BJ (cell line): ENCODE results near the gene ZNF2. TPM values are rescaled to one million over a fixed set of nuclear protein-coding genes. Genes with fewer than 3 reads are reported as not detected.
A peak's percentile ranks its signal among the peaks of the same experiment; 100 is the strongest.

Experiments used
- CTCF ChIA-PET: fragments of 350-600 bp; formaldehyde crosslinking; extraction: SDS; loops from one replicate; lab custom pipeline; 2021; ENCODE audit warnings: antibody characterized with exemption, inconsistent platforms; lab: Yijun Ruan, JAX
- POLR2A ChIA-PET: fragments of 300-600 bp; sonication (Branson Sonifier 250); formaldehyde crosslinking; extraction: SDS; loops from one replicate; lab custom pipeline; 2021; ENCODE audit warnings: antibody characterized with exemption; lab: Charles Lee
- DNase-seq: peaks from one replicate; pipeline ENCODE4 v3.0.0-alpha.2; 2011; ENCODE audit warnings: low read depth
- H3K27me3 ChIP-seq: 2 replicates; pipeline ENCODE4 v1.6.0; 2011; ENCODE audit warnings: low read length; ENCODE audit not compliant: control insufficient read depth, insufficient read depth
- H3K36me3 ChIP-seq: 2 replicates; pipeline ENCODE4 v1.5.1; 2011; ENCODE audit warnings: low read length; ENCODE audit not compliant: control insufficient read depth, insufficient read depth
- H3K4me3 ChIP-seq: 2 replicates; pipeline ENCODE4 v1.5.1; 2011; ENCODE audit warnings: low read depth, mild to moderate bottlenecking, control low read depth, low read length
- polyA plus RNA-seq: library from polyadenylated mRNA; depleted of rRNA; stranded (reverse); fragments of >200 nt; gene quantifications from 2 replicates; pipeline ENCODE4 v1.2.3, GENCODE V29; 2011
- TF ChIP-seq, protein P1 (sequence below): IDR thresholded peaks from 2 replicates; pipeline ENCODE4 v1.5.1; 2011; ENCODE audit warnings: low read depth, mild to moderate bottlenecking, control low read depth, inconsistent platforms, low read length, moderate library complexity; ENCODE audit not compliant: insufficient read depth

The ZNF2 gene
- polyA plus RNA-seq, 1 experiment: 3.2 TPM

DNA sequence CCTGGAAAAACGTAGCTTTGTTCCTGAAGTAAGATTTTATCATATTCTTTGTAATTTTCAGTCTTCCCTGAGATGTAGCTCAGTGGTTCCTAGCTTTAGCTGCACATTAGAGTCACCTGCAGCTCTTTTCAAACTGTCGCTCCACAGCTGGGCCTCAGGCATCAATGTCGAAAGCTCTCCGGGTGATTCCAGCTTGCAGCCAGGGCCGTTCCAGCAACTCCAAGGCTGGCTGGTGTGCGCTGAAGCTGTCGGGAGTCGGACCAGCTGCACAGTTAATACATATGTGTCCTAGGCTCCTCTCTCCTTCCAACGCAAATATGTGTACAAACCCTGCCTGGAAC lies 609 bp upstream of the ZNF2 start:
- Histone ChIP-seq H3K4me3 (peak overlapping the region; percentile 74), H3K27me3 (no peaks in the 10 kb centered on the region), H3K36me3 (no peaks in the 10 kb centered on the region; the same call in 1 of the 2 replicates)
- no peak for DNase-seq
- POLR2A ChIA-PET: no interaction called here
- CTCF ChIA-PET: no interaction called here
- TF ChIP-seq, protein P1, sequence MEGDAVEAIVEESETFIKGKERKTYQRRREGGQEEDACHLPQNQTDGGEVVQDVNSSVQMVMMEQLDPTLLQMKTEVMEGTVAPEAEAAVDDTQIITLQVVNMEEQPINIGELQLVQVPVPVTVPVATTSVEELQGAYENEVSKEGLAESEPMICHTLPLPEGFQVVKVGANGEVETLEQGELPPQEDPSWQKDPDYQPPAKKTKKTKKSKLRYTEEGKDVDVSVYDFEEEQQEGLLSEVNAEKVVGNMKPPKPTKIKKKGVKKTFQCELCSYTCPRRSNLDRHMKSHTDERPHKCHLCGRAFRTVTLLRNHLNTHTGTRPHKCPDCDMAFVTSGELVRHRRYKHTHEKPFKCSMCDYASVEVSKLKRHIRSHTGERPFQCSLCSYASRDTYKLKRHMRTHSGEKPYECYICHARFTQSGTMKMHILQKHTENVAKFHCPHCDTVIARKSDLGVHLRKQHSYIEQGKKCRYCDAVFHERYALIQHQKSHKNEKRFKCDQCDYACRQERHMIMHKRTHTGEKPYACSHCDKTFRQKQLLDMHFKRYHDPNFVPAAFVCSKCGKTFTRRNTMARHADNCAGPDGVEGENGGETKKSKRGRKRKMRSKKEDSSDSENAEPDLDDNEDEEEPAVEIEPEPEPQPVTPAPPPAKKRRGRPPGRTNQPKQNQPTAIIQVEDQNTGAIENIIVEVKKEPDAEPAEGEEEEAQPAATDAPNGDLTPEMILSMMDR: no peak

GRCh38 chr2:95166065-95166763 lies 605 bp downstream of the ZNF2 start:
- POLR2A ChIA-PET: no interaction called here
- peak overlapping the region; percentile 74 for H3K4me3 ChIP-seq
- H3K27me3 ChIP-seq: no peaks in the 10 kb centered on the region
- TF ChIP-seq, protein P1: no peak
- H3K36me3 ChIP-seq: no peaks in the 10 kb centered on the region; the same call in 1 of the 2 replicates
- DNase-seq: no peak
- CTCF ChIA-PET: no interaction called here

GRCh38 chr2:95171902-95172301 lies 6.3 kb downstream of the ZNF2 start:
- Histone ChIP-seq H3K27me3 (no peaks in the 10 kb centered on the region), H3K36me3 (no peaks in the 10 kb centered on the region; the same call in 1 of the 2 replicates), H3K4me3 (no peak overlapping the region)
- POLR2A ChIA-PET: no interaction called here
- TF ChIP-seq, protein P1: no peak
- no peak for DNase-seq
- CTCF ChIA-PET: no interaction called here

- H3K27me3 ChIP-seq: no peaks in the 10 kb centered on the region
- TF ChIP-seq, protein P1: no peak
- H3K4me3 ChIP-seq: no peak overlapping the region
- ChIA-PET POLR2A (no interaction called here), CTCF (no interaction called here)
- no peak for DNase-seq
- H3K36me3 ChIP-seq: no peaks in the 10 kb centered on the region; the same call in none of the 2 replicates
These were observed 8.5 kb downstream of the ZNF2 start for GRCh38 chr2:95174031-95174542.

DNA sequence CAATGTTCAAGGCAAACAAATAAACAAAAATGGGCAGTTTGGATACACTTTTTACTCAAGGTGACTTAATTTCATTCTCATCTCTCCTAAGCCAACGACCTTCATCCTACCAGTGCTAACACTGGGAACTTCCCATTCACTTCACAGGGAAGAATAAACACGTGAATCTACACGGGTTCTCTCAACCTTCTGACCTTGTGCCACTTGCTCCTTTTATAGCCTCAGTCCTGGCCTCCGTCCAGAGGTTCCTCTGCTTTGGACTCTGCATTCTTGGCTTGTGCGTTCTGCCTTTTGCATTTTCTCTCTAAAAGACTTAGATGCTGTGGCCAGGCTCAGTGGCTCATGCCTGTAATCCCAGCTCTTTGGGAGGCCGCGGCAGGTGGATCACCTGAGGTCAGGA lies 13.8 kb downstream of the ZNF2 start:
- TF ChIP-seq, protein P1: no peak
- CTCF ChIA-PET: no interaction called here
- POLR2A ChIA-PET: no interaction called here

More for the DNA sequence above, 13.8 kb downstream of the ZNF2 start:
- Histone ChIP-seq H3K27me3 (no peaks in the 10 kb centered on the region), H3K36me3 (peaks cover 13% of the 10 kb centered on the region), H3K4me3 (no peak overlapping the region)
- no peak for DNase-seq
